Hematopoietic multipotent progenitor cell treated with erythropoietin and hydrocortisone succinate and interleukin-3 and kit ligand, for 15 days (in vitro differentiated cells): ENCODE data around the gene RPRML.
"Not testable (repeated sequence)": the region's sequence is repeated elsewhere in the genome, so short reads cannot be mapped to it uniquely, and the experiment has no call there.

Source experiments
- DNase-seq: peaks from one replicate; pipeline ENCODE4 v3.0.0-alpha.2; 2015; ENCODE audit warnings: low spot score

Gene RPRML

DNA sequence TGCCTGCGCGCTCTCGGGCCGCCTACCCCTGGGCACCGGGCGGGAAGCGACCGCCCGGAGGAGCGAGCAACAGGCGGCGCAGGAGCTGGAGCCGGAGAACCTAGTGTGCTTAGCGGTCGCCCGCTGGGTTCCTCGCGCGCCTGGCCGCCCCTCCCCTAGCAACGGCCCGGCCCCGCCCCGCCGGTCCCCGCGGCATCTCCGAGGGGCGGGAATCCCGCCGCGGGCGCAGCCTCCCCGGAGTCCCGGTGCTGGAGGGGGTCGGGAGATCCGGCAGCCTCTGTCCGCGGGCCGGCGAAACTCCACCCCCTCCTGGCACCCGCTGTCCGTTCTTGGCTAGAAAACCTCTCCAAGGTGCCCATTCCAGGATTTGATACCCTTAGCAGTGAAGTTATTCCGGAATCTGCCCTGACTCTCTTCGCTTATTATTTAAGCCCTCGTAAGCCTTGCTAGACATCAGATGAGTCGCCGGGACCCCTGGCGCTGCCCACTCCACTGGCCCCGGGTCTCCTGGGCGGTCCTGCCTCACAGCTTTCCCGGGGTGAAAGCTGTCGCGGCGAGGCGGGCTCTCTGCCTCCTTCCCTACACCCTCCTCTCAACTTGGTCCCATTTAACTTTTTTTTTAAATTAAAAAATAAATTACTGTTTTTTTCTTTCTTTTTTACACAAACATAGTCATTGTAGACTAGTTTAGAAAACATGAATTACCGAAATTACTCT, at the start of gene RPRML:
TSS of gene RPRML (minus strand) at position 107 of the 717 bp plus-strand sequence. CDS start 246 bp downstream, outside the sequence.
- DNase-seq = no peak

DNA sequence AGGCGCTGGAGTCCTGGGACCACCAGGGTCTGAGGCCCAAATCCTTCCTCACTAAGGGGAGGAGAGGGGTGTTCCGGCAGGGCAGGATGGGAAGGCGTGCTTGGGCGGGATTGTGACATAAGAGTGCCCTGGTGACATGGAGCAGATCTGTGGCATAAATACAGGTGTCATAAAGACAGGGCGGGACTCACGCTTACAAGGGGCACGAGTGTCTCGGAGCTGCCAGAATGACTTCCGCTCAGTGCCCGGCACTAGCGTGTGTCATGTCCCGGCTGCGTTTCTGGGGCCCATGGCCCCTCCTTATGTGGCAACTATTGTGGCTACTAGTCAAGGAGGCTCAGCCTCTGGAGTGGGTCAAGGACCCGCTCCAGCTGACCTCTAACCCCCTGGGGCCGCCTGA, 37.9 kb upstream of the RPRML start:
- DNase-seq = not testable (repeated sequence)

DNA sequence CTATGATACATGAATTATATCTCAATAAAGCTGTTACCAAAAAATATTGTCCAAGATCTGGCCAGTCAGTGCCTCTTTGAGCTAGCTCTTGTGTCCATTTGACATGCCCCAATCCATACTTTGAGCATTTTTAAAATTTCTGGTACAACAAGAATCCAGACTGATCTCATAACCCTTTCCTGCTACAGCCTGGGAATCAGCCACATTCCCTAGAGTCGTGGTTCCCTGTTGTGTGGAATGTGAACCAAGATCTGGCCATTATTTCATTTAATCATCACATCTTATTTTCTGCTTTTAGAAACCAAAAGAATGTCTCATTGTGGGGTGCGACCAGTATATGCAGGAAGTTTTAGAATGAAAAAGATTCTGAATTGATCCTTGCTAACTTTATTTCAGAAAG, 34.3 kb upstream of the RPRML start:
- DNase-seq = no peak

DNA sequence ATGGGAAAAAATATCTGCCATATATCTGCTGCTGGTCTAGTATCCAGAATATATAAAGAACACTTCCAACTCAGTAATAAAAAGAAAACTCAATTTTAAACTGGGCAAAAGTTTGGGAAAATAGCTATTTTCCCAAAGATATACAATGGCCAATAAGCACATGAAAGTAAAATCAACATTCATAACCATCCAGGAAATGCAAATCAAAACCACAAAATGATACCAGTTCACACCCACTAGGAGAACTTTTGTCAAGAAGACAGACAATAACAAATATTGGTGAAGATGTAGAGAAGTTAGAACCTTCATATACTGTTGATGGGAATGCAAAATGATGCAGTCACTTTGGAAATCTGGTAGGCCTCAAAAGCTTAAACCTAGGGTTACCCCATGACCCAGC, 33.4 kb upstream of the RPRML start:
- DNase-seq = no peak

DNA sequence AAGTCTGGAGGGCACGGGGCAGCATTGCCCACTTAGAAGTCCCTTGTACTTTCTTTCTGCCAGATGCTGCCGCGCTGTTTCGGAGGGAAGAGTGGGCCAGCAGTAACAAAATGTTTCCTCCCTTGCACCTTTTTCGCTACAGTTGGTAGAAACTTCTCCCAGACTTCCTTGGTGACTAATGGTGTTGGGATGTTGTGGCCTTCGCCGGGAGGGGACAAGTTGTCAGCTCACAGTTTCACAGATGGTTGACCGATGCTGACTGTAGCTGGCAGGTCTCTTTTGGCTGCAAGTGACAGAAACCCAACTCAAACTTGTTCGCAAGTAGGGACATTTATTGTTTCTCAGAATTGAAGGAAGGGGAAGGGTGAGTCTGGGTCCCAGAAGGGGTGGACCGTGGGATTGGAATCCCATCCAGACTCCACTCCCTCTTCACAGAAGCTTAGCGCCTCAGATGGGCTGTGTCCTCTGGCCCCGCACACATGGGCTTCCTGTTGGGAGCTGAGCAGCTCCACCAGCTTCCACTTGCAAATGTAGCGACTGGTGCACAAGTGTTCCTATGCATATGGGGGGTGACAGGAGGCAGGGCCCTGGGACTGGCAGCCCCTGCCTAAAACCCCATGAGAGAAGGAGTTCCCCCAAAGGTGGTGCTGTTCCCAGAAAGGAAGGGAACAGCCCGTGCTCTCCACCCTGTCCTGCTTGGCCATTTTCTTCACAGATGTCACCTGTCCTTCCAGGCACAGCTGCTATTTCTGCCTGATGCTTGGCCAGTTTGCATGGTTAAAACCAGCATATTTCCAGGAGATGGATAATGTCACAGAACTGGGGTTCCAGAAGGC, 30.9 kb upstream of the RPRML start:
- DNase-seq = no peak

DNA sequence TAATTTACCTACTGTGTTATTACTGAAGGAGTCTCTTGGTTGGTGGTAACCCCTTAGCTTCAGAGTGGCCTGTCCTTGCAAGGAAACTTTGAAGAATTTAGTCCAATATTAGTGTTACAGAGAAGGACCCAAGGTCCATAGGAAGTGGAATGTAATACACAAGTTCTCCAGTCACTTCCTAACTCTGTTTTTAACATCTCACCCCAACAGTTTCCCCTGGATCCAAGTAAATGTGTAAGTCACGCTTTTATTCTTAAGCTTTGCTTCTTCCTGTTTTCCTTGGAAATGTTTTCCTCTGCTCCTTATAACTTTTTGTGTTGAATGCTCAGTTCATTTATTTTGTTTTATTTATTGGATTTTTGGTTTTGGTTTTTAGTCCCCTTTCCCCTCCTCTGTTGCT, 25.9 kb upstream of the RPRML start:
- no peak for DNase-seq

DNA sequence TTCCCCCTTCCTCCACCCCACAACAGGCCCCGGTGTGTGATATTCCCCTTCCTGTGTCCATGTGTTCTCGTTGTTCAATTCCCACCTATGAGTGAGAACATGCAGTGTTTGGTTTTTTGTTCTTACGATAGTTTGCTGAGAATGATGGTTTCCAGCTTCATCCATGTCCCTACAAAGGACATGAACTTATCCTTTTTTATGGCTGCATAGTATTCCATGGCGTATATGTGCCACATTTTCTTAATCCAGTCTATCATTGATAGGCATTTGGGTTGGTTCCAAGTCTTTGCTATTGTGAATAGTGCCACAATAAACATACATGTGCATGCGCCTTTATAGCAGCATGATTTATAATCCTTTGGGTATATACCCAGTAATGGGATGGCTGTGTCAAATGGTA, 24.8 kb upstream of the RPRML start:
- DNase-seq = not testable (repeated sequence)

DNA sequence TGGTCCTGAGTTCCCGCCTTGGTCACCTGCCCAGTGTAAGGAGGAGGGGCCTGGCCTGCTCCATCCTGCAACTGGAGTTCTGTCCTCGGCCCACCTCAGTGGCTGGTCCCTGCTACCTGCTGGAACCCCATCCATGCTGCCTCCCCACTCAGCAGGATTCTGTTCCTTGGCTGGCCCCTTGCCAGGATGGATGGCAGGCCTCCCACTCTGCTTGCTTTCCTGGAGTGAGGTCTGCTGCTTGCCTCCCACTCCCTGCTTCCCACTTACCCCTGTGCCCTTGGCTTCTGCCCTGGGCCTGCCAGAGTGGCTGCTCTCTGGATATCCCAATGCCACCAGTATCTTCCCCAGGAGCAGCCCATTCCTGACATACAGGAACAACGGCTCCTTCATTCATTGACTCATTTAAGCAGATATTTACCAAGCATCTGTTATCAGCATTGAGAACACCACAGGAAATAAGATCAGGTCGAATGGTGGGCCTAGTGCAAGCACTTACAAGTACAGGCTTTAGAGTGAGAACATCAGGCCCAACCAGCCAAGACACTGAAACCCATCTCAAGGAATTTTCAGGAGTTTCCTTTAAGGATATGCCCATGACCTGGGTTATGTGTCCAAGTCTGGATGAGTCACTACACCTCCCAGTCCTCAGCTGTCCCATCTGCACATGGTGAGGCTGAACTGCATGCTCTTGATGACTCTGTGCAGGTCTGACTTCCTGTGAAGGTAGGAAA, 17.0 kb upstream of the RPRML start:
- DNase-seq = no peak

DNA sequence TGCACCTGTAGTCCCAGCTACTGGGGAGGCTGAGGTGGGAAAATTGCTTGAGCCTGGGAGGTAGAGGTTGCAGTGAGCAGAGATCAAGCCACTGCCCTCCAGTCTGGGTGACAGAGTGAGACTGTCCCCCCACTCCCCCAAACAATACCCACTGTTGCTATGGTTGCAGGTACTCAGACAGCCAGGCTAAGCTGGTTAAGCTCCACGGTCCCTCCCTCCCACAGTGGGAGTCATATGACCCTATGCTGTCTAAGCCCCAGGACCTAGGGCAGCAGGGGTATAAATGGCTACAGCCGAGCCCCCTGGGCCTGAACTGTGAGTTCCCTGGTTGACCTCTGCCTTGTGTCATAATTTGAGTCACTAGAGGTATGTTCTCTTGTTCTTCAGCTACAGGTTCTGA, 15.9 kb upstream of the RPRML start:
- no peak for DNase-seq

DNA sequence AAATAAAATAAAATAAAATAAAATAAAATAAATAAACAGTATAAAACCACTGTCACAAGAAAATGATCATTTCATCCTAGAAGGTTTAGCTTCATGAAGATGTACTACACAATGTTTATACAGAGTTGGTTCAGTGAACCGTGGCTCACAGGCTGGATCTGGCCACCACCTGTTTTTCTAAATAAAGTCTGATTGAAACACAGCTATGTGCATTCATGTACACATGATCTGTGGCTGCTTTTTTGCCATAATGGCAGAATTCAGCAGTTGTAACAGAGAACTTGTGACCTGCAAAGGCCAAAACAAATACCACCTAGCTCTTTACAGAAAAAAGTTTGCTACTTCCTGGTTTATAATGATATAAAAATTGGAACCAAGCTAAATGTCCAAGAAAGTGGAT, 12.6 kb upstream of the RPRML start:
- DNase-seq = no peak

DNA sequence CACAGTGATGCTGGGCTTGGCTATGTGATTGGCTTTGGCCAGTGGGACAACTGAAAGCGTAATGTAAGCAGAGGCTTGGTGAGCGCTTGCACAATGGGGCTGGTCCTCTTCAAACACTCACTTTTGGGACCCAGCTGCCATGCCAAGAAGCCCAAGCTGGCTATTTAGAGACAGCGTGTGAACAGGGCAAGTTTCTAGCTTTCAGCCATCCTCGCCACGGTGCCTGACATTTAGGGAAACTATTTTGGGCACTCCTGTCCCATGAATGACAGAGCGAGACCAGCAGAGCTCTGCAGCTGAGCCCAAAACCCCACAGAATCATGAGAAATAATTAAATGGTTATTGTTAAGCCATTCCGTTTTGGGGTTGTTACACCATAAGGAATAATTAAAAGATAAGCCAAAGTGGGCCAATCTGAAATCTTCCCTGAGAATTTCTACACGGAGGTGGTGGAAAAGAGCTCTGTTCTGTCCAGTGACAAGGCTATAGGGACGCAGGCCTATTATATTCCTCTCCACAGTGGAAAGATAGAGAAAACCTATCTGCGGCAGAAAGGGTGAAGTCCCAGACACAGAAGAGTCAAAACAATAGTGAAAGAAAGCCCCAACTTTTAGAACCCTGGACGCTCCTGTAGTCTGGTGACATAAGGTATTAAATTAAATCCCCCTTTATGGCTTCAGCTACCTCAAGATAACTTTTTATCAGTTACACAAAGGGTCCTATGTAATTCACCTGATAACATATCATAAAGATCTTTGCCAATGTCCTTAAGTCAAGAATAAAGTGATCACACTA, 10.8 kb upstream of the RPRML start:
- no peak for DNase-seq

DNA sequence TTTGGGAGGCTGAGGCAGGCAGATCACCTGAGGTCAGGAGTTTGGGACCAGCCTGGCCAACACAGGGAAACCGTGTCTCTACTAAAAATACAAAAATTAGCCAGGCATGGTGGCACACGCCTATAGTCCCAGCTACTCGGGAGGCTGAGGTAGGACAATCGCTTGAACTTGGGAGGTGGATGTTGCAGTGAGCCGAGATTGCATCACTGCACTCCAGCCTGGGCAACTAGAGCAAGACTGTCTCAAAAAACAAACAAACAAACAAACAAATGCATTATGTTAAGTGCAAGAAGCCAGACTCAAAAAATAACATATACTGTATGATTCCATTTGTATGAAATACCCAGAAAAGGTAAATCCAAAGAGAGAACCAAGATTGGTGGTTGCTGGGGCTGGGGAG, 8.9 kb upstream of the RPRML start:
- not testable (repeated sequence) for DNase-seq

DNA sequence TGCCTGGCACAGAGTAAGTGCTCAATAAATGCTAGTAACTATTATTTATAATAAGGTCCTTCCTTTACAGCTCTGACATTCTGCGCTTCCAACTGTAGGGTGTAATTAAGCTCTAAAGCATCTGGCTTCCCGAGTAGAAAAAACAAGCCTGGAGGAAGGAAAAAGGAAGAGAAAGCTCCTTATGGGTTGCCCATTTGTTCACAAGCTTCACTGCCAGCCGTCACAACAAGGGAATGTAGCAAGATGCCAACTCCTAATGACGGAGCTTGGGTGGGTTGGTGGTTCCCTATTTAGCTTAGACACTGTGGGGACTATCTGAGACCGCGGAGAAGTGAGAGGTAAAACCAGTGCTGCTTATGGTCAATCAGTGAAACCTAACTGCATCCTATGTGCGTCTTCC, 7.3 kb upstream of the RPRML start:
- no peak for DNase-seq

DNA sequence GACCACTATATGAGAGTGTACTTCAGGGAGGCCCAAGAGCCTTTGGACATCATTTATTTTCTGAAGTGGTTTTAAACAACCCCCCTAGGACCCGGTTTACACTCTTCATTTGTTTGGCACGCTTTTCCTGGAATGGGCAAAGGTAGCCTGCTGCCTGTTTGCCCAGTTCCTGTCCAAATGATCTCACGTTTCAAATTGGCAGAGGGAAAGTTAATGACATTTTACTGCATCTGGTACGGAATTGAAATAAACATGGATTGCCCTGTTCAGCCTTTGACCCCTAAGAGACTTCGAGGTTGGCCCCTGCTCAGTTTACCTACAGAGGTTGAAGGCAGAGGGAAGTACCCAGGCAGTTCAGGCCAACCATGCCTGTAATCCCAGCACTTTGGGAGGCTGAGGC, 5.8 kb upstream of the RPRML start:
- DNase-seq = no peak

DNA sequence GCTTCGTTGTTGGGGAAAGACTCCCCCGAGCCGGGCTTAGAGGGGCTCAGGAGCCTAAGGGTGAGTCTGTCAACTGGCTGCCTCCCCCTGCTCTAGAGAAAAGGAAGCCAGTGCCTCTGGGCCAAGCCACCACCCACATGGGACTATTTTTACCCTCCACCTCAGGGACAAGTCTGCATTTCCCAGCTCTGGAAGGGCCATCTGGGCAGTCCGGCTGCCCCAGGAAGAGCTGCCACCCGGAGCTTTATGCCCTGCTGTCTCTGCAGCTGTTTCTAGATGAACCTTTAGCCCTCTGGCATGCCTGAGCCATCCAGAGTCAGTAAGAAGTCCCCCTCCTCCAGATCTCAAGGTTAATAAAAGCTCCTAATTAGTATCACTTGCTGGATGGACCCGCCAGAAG, 5.3 kb upstream of the RPRML start:
- no peak for DNase-seq

DNA sequence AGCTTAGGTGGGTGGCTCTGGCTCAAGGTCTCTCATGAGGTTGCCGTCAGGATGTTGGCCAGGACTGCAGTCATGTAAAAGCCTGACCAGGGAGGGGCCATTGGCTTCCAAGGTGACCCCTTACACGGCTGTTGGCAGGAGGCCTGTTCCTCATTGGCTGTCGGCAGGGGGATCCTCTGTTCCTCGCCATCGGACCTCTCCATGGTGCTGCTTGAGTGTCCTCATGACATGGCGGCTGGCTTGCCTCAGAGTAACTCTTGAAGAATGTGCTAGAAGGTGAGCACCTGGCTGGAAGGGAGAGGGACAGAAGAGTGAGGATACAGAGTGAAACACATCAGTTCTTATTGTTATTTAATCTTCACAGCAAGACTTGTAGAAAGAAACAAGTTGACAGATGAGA, 4.7 kb upstream of the RPRML start:
- no peak for DNase-seq

DNA sequence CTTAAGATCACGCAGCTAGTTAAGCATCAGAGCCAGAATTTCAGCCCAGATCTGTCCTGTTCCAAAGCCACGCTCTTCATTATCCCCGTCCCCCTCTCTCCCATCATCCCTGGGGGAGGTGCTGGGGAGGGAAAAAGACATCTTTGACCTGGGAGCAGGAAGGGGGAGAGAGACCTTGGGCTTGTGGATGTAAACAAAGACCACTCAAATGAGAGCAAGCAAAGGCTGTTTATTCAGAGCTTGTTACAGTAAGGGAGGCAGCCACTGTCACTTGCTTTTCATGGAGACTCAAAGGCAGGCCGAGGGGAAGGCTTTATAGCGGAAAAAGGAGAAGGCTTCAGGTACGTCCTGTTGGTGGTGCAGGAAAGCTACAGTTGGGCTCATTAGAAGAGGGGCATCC, 3.5 kb upstream of the RPRML start:
- DNase-seq = no peak

DNA sequence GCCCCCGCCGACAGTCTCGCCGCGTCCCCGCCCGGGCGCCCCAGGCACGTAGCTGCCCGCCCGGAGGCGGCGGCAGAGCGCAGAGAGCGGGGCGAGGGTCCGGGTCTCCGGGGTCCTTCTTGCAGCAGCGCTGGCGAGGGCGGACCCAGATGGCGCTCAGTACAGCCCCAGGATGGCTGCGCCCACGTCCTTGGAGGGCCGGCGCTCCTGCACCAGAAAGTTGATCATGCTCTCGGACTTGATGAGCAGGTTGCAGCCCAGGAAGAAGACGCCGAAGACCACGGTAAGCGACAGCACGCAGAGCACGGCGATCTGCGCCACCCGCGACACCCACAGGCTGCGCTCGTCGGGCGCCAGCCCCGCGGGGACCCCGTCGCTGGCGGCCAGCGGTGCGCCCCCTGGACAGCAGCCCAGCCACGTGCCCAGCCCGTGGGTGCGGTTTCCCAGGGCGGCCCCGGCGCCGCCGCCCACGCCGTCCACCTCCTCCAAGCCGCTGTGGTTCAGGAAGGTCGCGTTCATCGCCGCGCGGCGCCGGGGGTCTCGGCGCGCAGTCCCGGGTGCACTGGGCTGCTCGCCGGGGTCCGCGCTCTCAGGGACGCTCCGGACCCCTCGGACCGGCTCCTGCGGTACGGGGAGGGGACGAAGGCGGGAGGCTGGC, 435 bp downstream of the RPRML start:
- DNase-seq = no peak

DNA sequence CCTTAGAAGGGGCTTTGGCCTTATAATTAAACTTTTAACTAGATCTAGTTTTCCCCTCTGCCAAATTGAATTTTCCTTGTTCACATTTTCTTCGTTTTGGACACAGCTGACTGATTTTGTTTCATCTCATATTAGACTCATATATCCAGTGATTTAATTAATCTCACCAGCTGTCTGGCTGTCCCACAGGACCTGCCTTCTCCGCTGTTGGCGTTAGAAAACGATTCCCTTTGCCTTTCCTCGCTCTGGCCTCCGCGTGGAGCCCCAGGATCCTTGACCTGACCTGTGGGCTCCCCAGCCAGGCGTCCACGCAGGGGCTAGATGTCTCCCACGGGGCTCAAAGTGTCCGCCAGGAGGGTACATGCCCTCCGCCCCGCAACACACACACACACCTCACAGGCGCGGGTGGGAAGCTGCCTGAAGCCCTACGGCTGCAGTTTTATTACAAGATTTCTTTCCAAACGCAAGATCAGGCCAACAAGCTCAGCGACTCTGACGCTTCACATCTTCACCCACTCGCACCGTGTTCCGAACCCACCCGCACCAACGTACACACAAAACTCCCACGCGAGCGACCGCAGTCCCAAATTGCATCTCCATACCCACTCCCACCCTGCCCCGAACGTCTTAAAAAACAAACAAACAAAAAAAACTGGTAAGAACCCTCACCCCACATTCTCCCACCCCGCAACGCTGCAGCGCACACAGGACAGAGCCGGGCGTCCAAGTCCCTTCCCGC, 1.1 kb downstream of the RPRML start:
- no peak for DNase-seq

DNA sequence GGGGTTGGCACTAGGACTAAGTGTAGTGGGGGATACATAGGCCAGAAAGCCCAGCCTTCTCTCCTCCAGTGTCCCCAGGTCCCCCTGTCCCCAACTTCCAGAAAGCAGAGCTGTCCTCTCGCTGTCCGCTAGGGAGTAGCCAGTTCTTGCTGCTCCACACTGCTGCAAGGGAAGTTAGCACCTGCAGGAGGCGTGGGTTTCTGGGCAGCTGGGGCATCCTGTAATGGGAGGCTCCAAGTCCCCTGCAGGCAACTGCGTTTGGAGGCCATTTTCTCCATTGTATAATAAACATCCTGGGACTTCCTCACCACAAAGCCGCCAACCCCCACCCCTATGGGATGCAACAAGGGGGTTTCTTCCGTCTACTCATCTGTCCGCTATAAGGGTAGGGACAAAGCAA, 1.7 kb downstream of the RPRML start:
- DNase-seq = no peak
